Astrocyte (in vitro differentiated cells and primary cell): Measurements from ENCODE around the gene RAET1G.

Experiments used
- CTCF ChIP-seq: IDR thresholded peaks from 2 replicates; pipeline ENCODE4 v1.5.1; 2011; ENCODE audit warnings: low read depth, mild to moderate bottlenecking, inconsistent platforms, low read length, moderate library complexity; ENCODE audit not compliant: insufficient read depth
- EZH2 ChIP-seq: IDR thresholded peaks from 2 replicates; pipeline ENCODE4 v1.6.1; 2012; ENCODE audit warnings: mild to moderate bottlenecking, low read length, inconsistent platforms; ENCODE audit not compliant: insufficient read depth

DNA sequence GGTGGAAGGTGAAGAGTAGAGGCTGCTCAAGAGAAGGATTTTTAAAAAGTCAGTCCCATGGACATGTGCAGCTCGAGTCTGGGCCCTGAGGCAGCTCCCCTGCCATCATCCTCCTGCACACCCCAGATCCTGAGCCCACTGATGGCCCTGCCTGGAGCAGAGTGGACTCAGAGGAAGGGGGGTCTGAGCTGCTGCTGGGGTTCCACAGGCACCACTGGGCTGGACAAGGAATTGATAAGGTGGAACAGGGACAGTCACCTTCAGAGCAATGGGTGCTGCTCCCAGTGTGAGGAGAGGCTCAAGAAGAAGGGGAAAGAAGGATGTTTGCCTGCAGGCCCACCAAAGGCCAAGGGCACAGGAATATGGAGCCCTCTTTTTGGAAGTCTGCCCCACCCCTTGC lies 25.1 kb upstream of the RAET1G start:
- TF ChIP-seq CTCF (no peak), EZH2 (no peak)
